ENCODE measurements around the gene SDK1.

Gene SDK1

GRCh38 chr7:4297165-4297917 lies 996.3 kb downstream of the SDK1 start:
- Histone ChIP-seq H3K9me3 (ENCODE audit: insufficient read depth, low read length, severe bottlenecking) (peaks cover 4% of the 10 kb centered on the region), H3K36me3 (ENCODE audit: insufficient read depth, low read length) (no peaks in the 10 kb centered on the region)
- TF ChIP-seq EZH2 (IDR thresholded peaks at IDR 0.05; ENCODE audit: borderline replicate concordance, low read depth, low read length, severe bottlenecking) (no peak), CTCF (IDR thresholded peaks at IDR 0.05; ENCODE audit: borderline replicate concordance, extremely low read depth, low read length, poor library complexity, severe bottlenecking) (no peak)

GRCh38 chr7:4297918-4298219 lies 996.8 kb downstream of the SDK1 start:
- Histone ChIP-seq H3K4me2 (ENCODE audit: insufficient read depth, low read length) (no peak overlapping the region), H3K9ac (ENCODE audit: low read depth, low read length) (no peak overlapping the region), H3K27me3 (ENCODE audit: insufficient read depth, low read length, poor library complexity) (no peaks in the 10 kb centered on the region), H3K27ac (ENCODE audit: low read length) (no peak overlapping the region), H3K9me3 (ENCODE audit: insufficient read depth, low read length, severe bottlenecking) (peaks cover 2% of the 10 kb centered on the region), H2AFZ (ENCODE audit: low read depth, low read length) (no peak overlapping the region), H3K4me3 (ENCODE audit: low read depth in 1 of 2, low read length in 2 of 2) (no peak overlapping the region), H3K36me3 (ENCODE audit: insufficient read depth, low read length) (no peaks in the 10 kb centered on the region), H3K4me1 (ENCODE audit: insufficient read depth, low read length) (no peaks in the 10 kb centered on the region), H3K79me2 (ENCODE audit: insufficient read depth, low read length) (no peaks in the 10 kb centered on the region), H4K20me1 (ENCODE audit: insufficient read depth, low read length) (no peaks in the 10 kb centered on the region)
- no peak for TF ChIP-seq CTCF (IDR thresholded peaks at IDR 0.05; ENCODE audit: borderline replicate concordance, extremely low read depth, low read length, poor library complexity, severe bottlenecking)
- no peak for TF ChIP-seq EZH2 (IDR thresholded peaks at IDR 0.05; ENCODE audit: borderline replicate concordance, low read depth, low read length, severe bottlenecking)
- no peak for DNase-seq
- no peak for ATAC-seq (ENCODE audit: insufficient read depth, low read depth)

More at GRCh38 chr7:4297165-4297917, 996.3 kb downstream of the SDK1 start:
- H3K4me1 ChIP-seq (ENCODE audit: insufficient read depth, low read length), result no peaks in the 10 kb centered on the region
- H3K9ac ChIP-seq (ENCODE audit: low read depth, low read length), result no peak overlapping the region
- ATAC-seq (ENCODE audit: insufficient read depth, low read depth) (no peak), DNase-seq (no peak)
- H3K79me2 ChIP-seq (ENCODE audit: insufficient read depth, low read length), result no peaks in the 10 kb centered on the region
- H4K20me1 ChIP-seq (ENCODE audit: insufficient read depth, low read length), result no peaks in the 10 kb centered on the region
- H3K27me3 ChIP-seq (ENCODE audit: insufficient read depth, low read length, poor library complexity), result no peaks in the 10 kb centered on the region
- no peak overlapping the region for H3K4me3 ChIP-seq (ENCODE audit: low read depth in 1 of 2, low read length in 2 of 2)
- H3K27ac ChIP-seq (ENCODE audit: low read length), result no peak overlapping the region
- H3K4me2 ChIP-seq (ENCODE audit: insufficient read depth, low read length), result no peak overlapping the region
- no peak overlapping the region for H2AFZ ChIP-seq (ENCODE audit: low read depth, low read length)

GRCh38 chr7:4299431-4299830 lies 998.4 kb downstream of the SDK1 start:
- Histone ChIP-seq H3K27ac (ENCODE audit: low read length) (no peak overlapping the region), H3K27me3 (ENCODE audit: insufficient read depth, low read length, poor library complexity) (no peaks in the 10 kb centered on the region), H3K9me3 (ENCODE audit: insufficient read depth, low read length, severe bottlenecking) (no peaks in the 10 kb centered on the region), H2AFZ (ENCODE audit: low read depth, low read length) (no peak overlapping the region), H3K9ac (ENCODE audit: low read depth, low read length) (no peak overlapping the region), H3K4me3 (ENCODE audit: low read depth in 1 of 2, low read length in 2 of 2) (no peak overlapping the region), H3K79me2 (ENCODE audit: insufficient read depth, low read length) (no peaks in the 10 kb centered on the region), H3K4me1 (ENCODE audit: insufficient read depth, low read length) (no peaks in the 10 kb centered on the region), H3K4me2 (ENCODE audit: insufficient read depth, low read length) (no peak overlapping the region), H4K20me1 (ENCODE audit: insufficient read depth, low read length) (no peaks in the 10 kb centered on the region), H3K36me3 (ENCODE audit: insufficient read depth, low read length) (no peaks in the 10 kb centered on the region)
- TF ChIP-seq CTCF (IDR thresholded peaks at IDR 0.05; ENCODE audit: borderline replicate concordance, extremely low read depth, low read length, poor library complexity, severe bottlenecking) (no peak), EZH2 (IDR thresholded peaks at IDR 0.05; ENCODE audit: borderline replicate concordance, low read depth, low read length, severe bottlenecking) (no peak)
- no peak for ATAC-seq (ENCODE audit: insufficient read depth, low read depth)
- DNase-seq, result no peak
